ENCODE results near the gene BICC1. TPM values are rescaled to one million over a fixed set of nuclear protein-coding genes. Genes with fewer than 3 reads are reported as not detected.

Gene BICC1
- total RNA-seq, 1 experiment from 2014 or later: 15.1 TPM

GRCh38 chr10:58753425-58753824 lies 240.8 kb downstream of the BICC1 start:
- Histone ChIP-seq H3K27me3 (no peaks in the 10 kb centered on the region), H3K36me3 (no peaks in the 10 kb centered on the region), H3K9me3 (replicated peaks) (no peaks in the 10 kb centered on the region), H3K27ac (no peak overlapping the region), H3K4me1 (peaks cover 12% of the 10 kb centered on the region; the same call in 1 of the 2 replicates), H3K4me3 (no peak overlapping the region)
- DNase-seq: no peak

GRCh38 chr10:58754469-58755339 lies 242.0 kb downstream of the BICC1 start:
- no peak overlapping the region for H3K4me3 ChIP-seq
- no peaks in the 10 kb centered on the region for H3K27me3 ChIP-seq
- H3K27ac ChIP-seq: no peak overlapping the region
- H3K36me3 ChIP-seq: no peaks in the 10 kb centered on the region
- peaks cover 12% of the 10 kb centered on the region; the same call in 1 of the 2 replicates for H3K4me1 ChIP-seq
- no peak for DNase-seq
- H3K9me3 ChIP-seq (replicated peaks): no peaks in the 10 kb centered on the region

GRCh38 chr10:58755340-58755610 lies 242.6 kb downstream of the BICC1 start:
- Histone ChIP-seq H3K4me1 (peaks cover 12% of the 10 kb centered on the region; the same call in 1 of the 2 replicates), H3K9me3 (replicated peaks) (no peaks in the 10 kb centered on the region), H3K27ac (no peak overlapping the region), H3K27me3 (no peaks in the 10 kb centered on the region), H3K4me3 (no peak overlapping the region), H3K36me3 (no peaks in the 10 kb centered on the region)
- no peak for DNase-seq

GRCh38 chr10:58755677-58756076 lies 243.0 kb downstream of the BICC1 start:
- DNase-seq: no peak

GRCh38 chr10:58756130-58756719 lies 243.6 kb downstream of the BICC1 start:
- H3K4me1 ChIP-seq: peaks cover 12% of the 10 kb centered on the region; the same call in 1 of the 2 replicates
- H3K27ac ChIP-seq: peak overlapping the region; percentile 34
- peak overlapping the region; percentile 45 for H3K4me3 ChIP-seq
- no peaks in the 10 kb centered on the region for H3K36me3 ChIP-seq
- DNase-seq: peak; percentile 14 to 33
- H3K9me3 ChIP-seq (replicated peaks): no peaks in the 10 kb centered on the region
- H3K27me3 ChIP-seq: no peaks in the 10 kb centered on the region

More at GRCh38 chr10:58755677-58756076, 243.0 kb downstream of the BICC1 start:
- Histone ChIP-seq H3K36me3 (no peaks in the 10 kb centered on the region), H3K27ac (peak overlapping the region; percentile 34), H3K9me3 (replicated peaks) (no peaks in the 10 kb centered on the region), H3K4me1 (peaks cover 12% of the 10 kb centered on the region; the same call in 1 of the 2 replicates), H3K4me3 (peak overlapping the region; percentile 45), H3K27me3 (no peaks in the 10 kb centered on the region)

GRCh38 chr10:58757352-58758065 lies 244.8 kb downstream of the BICC1 start:
- no peak overlapping the region for H3K4me3 ChIP-seq
- H3K36me3 ChIP-seq: no peaks in the 10 kb centered on the region
- DNase-seq: peak in 1 of 2 experiments; percentile 18
- no peak overlapping the region for H3K27ac ChIP-seq
- H3K4me1 ChIP-seq: peaks cover 12% of the 10 kb centered on the region; the same call in 1 of the 2 replicates
- no peaks in the 10 kb centered on the region for H3K27me3 ChIP-seq
- H3K9me3 ChIP-seq (replicated peaks): no peaks in the 10 kb centered on the region

- Histone ChIP-seq H3K27ac (no peak overlapping the region), H3K4me1 (peaks cover 12% of the 10 kb centered on the region; the same call in 1 of the 2 replicates), H3K27me3 (no peaks in the 10 kb centered on the region), H3K4me3 (no peak overlapping the region), H3K9me3 (replicated peaks) (no peaks in the 10 kb centered on the region), H3K36me3 (no peaks in the 10 kb centered on the region)
- no peak for DNase-seq
Observed at GRCh38 chr10:58758321-58758720, 245.6 kb downstream of the BICC1 start.

GRCh38 chr10:58764087-58764747 lies 251.5 kb downstream of the BICC1 start:
- H3K36me3 ChIP-seq: no peaks in the 10 kb centered on the region
- no peak overlapping the region for H3K27ac ChIP-seq
- H3K4me3 ChIP-seq: no peak overlapping the region
- no peaks in the 10 kb centered on the region for H3K27me3 ChIP-seq
- no peak for DNase-seq
- H3K9me3 ChIP-seq (replicated peaks): no peaks in the 10 kb centered on the region; the same call in 1 of the 2 replicates
- H3K4me1 ChIP-seq: no peaks in the 10 kb centered on the region

- Histone ChIP-seq H3K36me3 (no peaks in the 10 kb centered on the region), H3K27me3 (no peaks in the 10 kb centered on the region), H3K9me3 (replicated peaks) (no peaks in the 10 kb centered on the region; the same call in 1 of the 2 replicates), H3K4me3 (no peak overlapping the region), H3K27ac (no peak overlapping the region), H3K4me1 (no peaks in the 10 kb centered on the region)
- no peak for DNase-seq
Observed at GRCh38 chr10:58765910-58766309, 253.2 kb downstream of the BICC1 start.

- H3K9me3 ChIP-seq (replicated peaks): no peaks in the 10 kb centered on the region; the same call in 1 of the 2 replicates
- H3K4me1 ChIP-seq: no peaks in the 10 kb centered on the region
- H3K27ac ChIP-seq: no peak overlapping the region
- H3K27me3 ChIP-seq: no peaks in the 10 kb centered on the region
- no peaks in the 10 kb centered on the region for H3K36me3 ChIP-seq
- no peak for DNase-seq
- H3K4me3 ChIP-seq: no peak overlapping the region
Observed at GRCh38 chr10:58767652-58768051, 255.0 kb downstream of the BICC1 start.

- no peak overlapping the region for H3K27ac ChIP-seq
- H3K4me1 ChIP-seq: 0 out of 2 replicates have a peak, but pooled peaks cover 3% of the 10 kb centered on the region
- no peak for DNase-seq
- H3K9me3 ChIP-seq (replicated peaks): no peaks in the 10 kb centered on the region; the same call in none of the 2 replicates
- H3K36me3 ChIP-seq: no peaks in the 10 kb centered on the region
- no peak overlapping the region for H3K4me3 ChIP-seq
- H3K27me3 ChIP-seq: no peaks in the 10 kb centered on the region
Observed at GRCh38 chr10:58771863-58772262, 259.2 kb downstream of the BICC1 start.

- Histone ChIP-seq H3K9me3 (replicated peaks) (no peaks in the 10 kb centered on the region; the same call in none of the 2 replicates), H3K36me3 (no peaks in the 10 kb centered on the region), H3K27ac (no peak overlapping the region), H3K4me1 (0 out of 2 replicates have a peak, but pooled peaks cover 3% of the 10 kb centered on the region), H3K4me3 (no peak overlapping the region), H3K27me3 (no peaks in the 10 kb centered on the region)
- DNase-seq: no peak
Observed at GRCh38 chr10:58772758-58773157, 260.1 kb downstream of the BICC1 start.

- Histone ChIP-seq H3K36me3 (no peaks in the 10 kb centered on the region), H3K27ac (no peak overlapping the region), H3K4me1 (0 out of 2 replicates have a peak, but pooled peaks cover 3% of the 10 kb centered on the region), H3K27me3 (no peaks in the 10 kb centered on the region), H3K4me3 (no peak overlapping the region), H3K9me3 (replicated peaks) (no peaks in the 10 kb centered on the region; the same call in none of the 2 replicates)
- DNase-seq: no peak
Observed at GRCh38 chr10:58773341-58773740, 260.7 kb downstream of the BICC1 start.

- DNase-seq: no peak
- Histone ChIP-seq H3K27ac (no peak overlapping the region), H3K4me3 (no peak overlapping the region), H3K27me3 (no peaks in the 10 kb centered on the region), H3K9me3 (replicated peaks) (no peaks in the 10 kb centered on the region; the same call in 1 of the 2 replicates), H3K36me3 (no peaks in the 10 kb centered on the region), H3K4me1 (0 out of 2 replicates have a peak, but pooled peaks cover 3% of the 10 kb centered on the region)
Observed at GRCh38 chr10:58773944-58774343, 261.3 kb downstream of the BICC1 start.

Data from SJCRH30 (cell line).